NCI-H2029 (cell line): ENCODE measurements around the gene ACTBL2.
"Not testable (repeated sequence)": the region's sequence is repeated elsewhere in the genome, so short reads cannot be mapped to it uniquely, and the experiment has no call there.

Experiments used
- DNase-seq: peaks from one replicate; lab custom pipeline; 2025; lab: John Stamatoyannopoulos, UW

Gene ACTBL2

DNA sequence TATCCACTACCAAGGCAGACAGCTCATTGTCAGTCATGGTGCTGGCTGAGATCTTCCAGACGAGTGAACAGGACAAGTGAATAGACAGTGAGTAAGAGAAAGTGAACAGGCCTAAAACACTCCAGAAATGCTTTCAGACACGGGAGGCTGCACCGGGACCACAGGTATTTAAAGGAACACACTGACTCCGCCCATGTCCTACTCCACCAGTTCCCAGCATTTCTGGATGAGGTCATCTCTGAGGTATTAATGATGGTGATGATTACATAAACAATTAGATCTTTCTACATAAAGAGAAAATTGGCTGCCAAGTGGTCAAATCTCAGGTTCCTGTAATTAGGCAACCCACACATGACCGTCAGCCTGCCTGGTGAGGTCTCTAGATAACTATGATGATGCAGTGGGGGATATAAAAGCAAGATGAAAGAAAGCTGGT lies at the start of gene ACTBL2:
ACTBL2 (minus strand) TSS at position 141 of the 436 bp plus-strand sequence; CDS start at position 37, 104 bp downstream.
- no peak for DNase-seq

DNA sequence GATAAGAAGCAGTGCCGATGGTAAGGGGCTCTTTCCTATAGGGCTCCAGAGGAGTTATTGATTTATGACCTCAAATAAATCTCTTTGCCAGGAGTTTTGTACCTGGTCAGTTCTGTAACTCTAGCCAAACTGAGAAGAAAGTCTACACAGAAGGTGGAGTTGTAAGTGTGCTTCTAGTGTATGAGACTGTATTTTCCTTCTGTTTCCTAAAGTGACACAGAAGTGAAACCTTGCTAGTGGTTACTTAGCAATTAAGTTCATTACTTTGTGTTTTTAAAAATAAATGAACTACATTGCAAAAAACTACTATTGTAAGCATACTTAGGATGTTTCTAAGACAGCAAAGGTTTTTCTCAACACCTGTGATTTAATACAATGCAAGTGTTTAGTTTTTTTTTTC lies 48.7 kb upstream of the ACTBL2 start:
- DNase-seq, result no peak

DNA sequence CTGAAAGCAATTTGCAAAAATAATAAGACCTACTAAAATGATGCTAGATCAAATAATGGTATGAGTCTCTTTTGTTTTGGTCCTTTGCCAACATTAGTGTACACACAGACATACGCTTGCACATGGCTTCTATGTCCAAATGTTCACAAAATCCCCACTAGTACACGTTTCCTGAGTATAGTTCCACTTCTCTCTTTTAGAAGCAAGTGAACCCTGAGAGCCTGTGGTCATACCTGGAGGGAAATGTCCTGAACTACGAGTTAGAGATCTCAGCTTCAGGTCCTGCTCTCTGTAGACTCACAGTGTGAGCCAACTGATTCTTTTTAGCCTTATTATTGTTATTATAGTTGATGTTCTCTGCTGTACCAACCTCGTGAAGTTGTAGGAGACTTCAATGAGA lies 47.3 kb upstream of the ACTBL2 start:
- DNase-seq, result no peak

DNA sequence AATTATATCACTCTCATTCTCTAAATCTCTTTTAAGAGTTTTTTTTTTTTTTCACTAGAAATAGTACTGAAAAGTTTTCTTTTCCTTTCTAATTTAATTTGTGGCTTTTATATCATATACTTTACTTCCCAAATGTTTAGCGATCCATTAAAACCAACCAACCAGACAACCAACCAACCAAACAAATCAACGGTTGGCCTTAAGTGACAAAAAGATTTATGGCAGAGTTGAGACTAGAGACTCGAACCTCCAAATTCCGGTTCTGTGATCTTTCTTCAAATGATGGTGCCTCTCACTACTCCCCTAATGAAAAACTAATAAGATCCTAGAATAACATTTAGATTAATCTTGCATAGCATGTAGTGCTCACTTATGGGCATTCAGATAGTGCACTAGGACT lies 45.3 kb upstream of the ACTBL2 start:
- no peak for DNase-seq

DNA sequence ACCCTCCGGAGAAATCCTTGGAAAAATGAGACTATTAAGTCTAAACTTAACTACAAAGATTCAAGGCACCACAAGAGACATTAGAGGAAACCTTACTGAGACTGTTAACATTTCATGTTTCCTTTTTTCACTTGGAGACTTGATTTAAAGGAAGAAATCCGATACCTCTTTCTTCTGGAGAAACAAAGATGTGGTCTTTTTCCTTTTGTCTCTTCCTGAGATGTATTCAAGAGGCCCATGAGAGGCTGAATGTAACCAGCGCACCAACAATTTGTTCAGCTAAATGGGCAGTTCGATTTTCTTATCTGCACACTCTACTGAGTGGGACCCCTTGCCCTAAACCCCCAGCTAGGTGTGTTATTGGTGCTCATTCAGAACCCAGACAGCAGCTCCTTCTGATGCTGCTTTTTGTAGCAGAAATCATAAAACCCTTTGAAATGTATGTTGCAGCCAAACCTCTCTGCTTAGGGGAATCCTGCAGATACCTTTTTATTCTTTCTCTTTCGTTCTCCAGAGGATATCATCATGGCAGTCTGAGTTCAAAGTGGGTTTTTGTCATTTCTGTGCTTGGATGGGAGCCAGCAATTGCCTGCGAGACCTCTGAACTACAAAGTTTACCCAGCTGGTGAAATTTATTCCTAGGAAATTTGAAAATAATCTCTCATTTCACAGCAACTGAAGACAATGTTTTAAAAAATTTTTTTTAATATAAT lies 41.9 kb upstream of the ACTBL2 start:
- DNase-seq, result no peak

DNA sequence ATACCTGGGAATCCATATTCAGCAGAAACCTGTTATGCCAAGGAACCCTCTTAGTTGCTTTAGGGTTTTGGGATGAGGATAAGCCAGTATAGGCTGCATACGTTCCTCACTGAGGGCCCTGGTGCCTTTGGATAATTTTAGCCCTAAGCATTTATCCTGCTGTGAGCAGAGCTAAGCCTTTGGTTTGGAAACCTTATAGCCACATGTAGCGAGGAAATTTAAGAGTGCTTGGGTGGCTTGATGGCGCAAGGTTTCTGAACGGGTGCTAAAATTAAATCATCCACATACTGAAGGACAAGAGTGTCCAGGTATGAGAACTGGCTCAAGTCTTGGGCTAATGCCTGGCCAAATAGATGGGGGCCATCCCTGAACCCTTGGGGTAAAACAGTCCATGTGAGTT lies 39.9 kb upstream of the ACTBL2 start:
- DNase-seq, result not testable (repeated sequence)

DNA sequence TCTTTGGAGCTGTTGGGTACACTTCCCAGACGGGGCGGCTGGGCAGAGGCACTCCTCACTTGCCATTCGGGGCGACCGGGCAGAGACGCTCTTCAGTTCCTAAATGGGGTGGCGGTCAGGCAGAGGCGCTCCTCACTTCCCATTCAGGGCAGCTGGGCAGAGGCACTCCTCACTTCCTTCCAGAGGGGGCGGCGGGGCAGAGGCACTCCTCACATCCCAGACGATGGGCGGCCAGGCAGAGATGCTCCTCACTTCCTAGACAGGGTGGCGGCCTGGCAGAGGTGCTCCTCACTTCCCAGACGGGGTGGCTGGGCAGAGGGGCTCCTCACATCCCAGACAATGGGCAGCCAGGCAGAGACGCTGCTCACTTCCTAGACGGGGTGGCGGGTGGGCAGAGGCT lies 35.8 kb upstream of the ACTBL2 start:
- not testable (repeated sequence) for DNase-seq

DNA sequence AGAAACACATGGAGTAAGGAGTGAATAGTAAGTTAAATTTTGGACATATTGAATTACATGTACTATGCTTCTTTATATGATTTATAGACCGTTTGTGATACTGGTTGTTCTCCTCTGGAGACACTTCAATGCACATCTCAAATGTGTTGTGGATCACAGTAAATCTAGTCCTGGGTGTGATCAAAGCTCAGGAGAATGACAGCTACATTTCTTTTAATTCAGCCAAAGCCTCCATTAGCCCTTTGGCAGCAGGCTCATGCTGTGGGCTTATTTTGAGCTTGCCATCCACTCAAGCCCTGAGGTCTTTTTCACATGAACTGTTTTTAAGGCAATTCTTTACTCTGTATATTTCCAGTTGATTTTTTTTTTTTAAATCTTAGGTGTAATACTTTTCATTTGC lies 34.6 kb upstream of the ACTBL2 start:
- DNase-seq, result no peak

DNA sequence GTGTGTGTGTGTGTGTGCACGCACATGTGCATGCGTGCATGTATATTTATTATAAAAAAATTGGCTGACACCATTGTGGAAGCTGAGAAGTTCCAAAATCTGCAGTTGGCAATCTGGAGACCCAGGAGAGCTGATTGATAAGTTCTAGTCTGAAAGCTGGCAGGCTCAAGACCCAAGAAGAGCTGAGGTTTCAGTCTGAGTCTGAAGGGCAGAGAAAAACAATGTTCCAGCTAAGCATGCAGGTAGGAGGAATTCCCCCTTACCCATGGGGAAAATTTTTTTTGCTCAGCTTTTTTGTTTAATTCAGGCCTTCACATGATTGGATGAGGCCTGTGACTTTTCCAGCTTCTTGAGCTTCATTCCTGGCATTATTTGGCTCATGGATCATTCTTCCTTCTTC lies 31.2 kb upstream of the ACTBL2 start:
- no peak for DNase-seq

DNA sequence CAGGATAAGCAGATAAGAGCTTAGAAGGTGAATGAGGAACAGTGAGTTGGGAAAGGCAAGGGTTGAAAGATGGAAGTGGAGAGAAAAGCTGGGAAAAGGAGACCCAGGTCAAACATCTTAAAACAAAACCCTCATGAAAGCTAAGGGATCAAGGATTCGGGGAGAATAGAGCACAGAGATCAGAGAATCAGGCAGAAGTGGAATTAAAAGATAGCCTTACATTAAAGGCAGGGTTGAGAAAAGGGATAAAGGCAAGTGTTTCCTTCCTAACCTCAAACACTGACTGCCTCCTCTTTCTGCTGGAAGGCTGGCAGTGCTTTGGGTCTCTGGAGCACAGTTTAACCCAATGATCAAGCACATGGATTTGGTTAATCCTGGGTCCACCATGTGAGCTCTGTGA lies 28.7 kb upstream of the ACTBL2 start:
- DNase-seq, result no peak

DNA sequence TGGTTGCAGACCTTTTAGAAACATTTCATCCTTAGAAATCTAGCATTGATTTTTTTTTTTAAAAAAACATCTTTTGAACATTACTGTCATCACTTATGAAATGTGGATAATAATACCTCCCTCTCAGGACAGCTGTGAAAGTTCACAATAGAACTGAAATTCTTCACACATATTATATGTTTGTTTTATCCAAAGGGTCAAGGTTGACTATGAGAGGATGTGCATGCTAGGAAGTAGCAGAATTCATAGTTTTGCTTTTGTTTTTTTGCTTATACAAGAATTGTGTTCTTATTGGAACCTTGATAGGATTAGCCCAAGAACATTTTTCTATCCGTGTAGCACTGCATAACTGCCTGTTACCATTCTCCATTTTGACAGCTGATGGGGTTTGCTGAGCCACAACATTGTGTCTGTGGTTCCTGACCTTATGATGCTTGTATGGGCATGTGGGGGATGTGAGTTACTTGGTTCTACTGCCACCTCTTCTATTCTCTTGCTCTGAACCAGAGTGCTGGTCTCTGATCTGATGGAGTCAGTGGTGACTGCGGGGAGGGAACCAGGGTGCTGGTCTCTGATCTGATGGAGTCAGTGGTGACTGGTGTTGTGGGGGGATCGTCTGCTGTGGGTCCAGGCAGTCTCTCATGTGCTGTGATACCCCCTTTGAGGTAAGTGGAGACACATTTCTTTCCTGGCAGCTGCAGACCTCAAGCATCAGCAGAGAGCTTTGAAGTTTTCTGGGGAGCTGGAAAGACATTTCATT lies 27.1 kb upstream of the ACTBL2 start:
- DNase-seq, result no peak

DNA sequence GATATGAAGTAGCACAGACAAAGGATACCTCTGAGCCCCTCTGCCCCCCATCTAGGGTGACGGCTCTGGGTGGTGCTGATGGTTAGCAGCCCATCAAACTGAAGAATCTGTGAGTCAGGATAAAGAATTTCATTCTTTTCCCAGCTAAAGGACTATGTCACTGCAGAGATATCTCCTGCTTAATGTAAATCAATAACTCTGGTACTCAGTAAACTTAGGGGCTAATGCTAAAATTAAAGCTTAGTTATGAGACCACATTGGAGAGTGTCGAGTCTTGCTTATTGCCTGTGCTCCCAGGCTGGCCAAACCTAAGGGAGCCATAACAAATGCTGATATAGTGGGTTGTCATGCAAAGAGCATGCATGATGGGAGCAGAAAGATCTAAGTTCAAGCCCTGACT lies 25.6 kb upstream of the ACTBL2 start:
- no peak for DNase-seq

DNA sequence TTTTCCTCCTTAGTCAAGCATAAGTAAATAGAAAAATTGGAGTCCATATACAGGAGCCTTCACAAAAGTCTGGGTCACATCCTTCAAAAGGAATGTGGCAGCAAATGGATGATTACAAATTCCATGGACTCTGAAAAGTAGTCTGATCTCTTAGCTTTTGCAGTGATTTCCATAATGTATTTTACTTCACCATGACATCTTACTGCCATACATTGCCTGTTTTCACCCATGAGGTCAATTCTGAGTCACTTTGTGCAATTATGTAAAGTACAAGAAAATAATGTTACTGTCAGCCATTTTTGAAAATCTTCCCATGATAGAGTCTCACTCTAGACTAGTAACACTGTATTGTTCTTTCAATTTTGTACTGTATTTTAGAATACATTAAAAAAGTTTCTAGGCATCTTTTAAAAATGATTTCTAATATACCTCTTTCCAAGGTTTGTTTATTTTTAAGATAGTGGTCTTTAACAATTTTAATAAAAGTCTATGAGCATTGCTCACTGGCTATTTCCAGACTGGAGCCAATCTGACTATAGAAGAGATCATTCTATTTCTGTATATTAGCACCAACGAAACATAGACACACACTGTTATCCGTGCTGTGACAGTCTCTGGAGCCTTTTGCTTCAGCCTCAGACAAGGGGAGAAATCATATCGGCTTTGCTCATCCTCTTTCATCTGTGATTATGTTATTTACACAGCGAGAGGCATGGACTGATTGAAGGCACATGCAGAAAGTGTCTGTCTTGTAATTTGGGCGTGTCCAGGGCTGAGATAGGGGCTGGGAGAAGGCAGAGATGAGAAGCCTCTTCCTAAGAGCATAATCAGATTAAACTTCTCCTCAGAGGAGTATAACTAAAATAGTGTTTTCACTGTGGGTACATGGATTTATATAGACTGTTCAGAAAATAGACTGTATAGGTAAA lies 22.9 kb upstream of the ACTBL2 start:
- no peak for DNase-seq

DNA sequence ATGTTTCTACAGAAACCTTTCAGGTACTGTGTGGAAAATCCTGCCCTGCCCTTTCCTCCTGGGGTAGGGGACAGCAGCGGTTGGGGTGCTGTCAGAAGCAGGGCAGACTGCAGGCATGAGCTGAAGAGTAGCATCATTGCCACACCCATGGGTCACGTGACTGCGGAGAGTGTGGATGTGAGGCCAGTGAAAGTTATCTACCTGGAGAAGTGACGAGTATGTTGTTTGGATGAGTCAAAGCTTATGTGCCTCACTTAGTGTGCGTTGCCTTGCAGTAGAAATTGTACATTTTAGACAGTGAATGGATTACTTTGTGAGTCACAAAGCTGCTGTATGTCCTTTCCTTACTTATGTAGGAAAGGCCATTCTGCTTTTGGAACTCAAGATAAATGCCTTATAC lies 21.7 kb upstream of the ACTBL2 start:
- no peak for DNase-seq

DNA sequence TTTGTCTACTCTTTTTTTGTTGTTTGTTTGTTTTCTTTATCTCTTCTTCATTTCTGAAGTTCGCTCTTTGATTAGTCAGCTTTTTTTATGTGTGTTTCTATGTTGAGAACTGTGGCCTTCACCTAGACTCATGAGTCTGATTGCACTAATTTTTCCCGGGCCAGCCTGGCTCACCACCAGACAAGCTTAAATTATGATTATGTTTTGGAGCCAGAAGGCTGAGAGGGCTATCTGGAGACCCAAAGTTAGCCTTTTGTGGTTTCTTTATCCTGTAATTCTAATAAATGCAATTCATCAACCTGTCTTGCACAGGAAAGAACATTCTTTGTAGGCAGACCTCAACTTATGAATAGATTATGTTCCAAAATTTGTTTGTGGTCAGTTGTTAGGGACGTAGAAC lies 20.8 kb upstream of the ACTBL2 start:
- no peak for DNase-seq

DNA sequence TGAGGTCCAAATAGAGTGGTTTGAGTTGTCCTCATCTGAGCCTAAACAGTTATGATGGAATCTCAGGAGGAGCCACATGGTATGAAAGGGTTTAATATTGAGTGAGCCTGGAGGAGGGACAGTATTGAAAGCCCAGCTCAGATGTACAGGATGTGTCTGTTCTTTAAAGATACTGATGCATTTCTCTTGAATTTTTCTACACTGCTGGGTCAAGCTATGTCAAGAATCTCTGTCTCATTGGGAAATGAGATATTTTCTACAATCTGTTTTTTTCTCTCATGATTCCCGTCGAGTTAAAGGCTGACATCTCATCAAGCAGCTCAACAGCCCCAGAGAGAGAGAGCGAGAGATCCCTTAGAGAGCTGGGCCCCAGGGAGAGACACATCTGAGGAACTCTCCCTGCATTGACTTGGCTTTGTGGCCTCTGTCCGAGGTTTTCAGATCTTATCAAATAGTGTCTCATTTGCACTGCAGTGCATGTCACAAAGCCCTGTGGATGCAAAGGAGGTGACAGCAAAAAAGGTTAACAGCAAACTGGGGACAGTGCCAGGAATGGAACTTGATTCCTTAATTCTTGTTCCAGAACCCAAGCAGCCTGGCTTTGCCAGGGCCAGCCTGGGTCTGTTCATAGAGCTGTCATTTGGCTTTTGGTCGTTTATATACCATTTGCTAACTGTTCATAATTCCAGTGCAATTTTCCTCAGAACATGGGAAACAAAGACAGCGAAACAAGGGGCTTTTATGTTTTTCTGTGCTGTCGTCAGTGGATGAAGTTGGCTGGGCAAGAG lies 19.0 kb upstream of the ACTBL2 start:
- DNase-seq, result no peak

DNA sequence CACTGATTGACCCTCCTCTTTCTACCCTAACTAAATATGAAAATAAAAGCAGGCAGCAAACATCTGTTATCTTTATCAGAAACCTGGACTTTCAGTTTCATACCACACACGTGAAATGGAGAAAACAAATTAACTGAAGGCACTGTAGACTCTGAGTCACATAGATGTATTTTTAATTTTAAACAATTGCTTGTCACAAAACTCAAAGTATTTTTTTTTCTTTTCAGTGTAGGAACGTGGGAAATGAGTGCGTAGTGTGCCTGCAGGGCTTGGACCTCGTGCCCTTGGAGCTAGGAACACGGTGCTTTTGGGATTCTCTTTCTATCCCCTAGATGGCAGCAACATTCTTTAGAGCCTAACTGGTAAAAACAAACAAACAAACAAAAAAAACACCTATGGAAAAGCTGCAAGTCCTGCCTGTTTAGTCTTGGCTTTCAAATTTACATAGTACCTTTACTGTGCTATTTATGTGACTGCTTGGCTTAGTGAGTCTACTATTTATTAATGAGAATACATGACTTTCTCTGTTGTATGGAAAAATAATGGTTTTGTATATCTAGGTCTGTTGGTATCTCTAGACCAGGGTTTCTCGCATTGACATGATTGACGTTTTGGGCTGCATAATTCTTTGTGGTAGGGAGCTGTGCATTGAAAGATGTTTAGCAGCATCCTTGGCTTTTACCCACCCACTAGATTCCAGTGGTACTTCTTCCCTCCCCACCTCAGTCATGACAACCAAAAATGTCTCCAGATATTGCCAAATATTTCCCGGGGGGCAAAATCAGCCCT lies 16.8 kb upstream of the ACTBL2 start:
- no peak for DNase-seq

DNA sequence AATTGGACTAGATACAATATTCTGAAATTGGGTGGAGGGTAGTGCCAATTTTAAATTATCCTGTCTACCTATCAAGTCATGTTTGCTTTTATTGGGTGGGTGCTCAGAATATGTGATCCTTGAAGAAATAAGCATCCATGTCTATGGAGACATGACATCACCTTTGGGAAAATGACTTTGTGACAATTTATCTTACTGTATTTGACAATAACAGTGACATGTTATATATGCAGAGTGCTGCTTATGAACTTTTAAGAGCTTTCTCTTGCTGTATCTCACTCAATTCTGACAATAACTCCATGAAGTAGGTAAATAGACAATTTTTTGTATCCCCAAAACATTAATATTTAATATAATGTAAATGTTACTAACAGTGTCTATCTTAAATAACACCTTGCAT lies 15.1 kb upstream of the ACTBL2 start:
- DNase-seq, result no peak

DNA sequence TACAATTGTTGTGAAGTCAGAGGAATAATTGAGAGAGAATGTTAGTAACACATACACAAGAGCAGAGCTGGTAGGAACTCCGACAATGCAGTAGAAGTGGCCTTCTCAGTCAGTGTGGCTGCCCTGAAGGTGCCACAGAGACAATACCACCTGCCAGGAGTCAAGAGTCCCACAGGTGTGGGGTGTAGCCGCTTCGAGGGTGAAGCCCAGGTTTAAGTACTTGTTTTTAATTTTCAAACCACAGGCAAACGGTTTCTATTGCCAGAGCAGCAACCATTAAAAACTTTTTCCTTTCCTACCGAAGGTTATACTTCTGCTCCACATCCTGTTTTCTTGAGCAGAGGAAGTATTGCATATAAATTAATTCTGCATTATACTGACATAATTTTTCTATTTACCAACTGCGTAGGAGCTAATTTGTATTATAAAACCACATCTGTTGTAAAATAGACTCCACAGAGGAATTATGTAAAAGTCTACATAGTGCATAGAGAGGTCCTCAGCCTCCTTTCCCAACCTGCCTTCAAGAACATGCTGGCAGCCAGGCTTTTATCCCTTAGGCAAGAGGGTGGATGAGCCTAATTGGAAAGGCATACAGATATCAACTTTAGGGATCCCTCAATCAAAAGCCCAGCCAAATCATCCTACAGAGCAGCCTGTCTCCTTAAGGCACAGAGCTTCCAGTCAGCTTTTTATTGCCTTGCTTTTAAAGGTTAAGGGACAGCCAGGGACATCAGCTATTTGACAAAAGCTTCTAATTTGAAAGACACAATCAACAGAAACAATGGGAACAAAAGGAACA lies 12.9 kb upstream of the ACTBL2 start:
- DNase-seq, result no peak
